Esophagus (tissue), 2 donors: ENCODE data around the gene GREB1L. TPM values are rescaled to one million over a fixed set of nuclear protein-coding genes. Genes with fewer than 3 reads are reported as not detected.

ENCODE experiments used
- H3K27ac ChIP-seq, 2 donors: one replicate each; pipeline ENCODE4 v1.5.1; 2013; ENCODE audit warnings: low read depth in 2 of 2, mild to moderate bottlenecking in 2 of 2, inconsistent platforms in 1 of 2, low read length in 1 of 2, moderate library complexity in 1 of 2
- H3K27me3 ChIP-seq, 2 donors: one replicate each; pipeline ENCODE4 v1.6.1; 2013; ENCODE audit warnings: low read length in 2 of 2, control low read depth in 1 of 2, mild to moderate bottlenecking in 1 of 2; ENCODE audit not compliant: insufficient read depth in 2 of 2, control insufficient read depth in 1 of 2
- H3K36me3 ChIP-seq, 2 donors: one replicate each; pipeline ENCODE4 v1.6.1; 2013; ENCODE audit warnings: low read length in 1 of 2; ENCODE audit not compliant: control insufficient read depth in 2 of 2, insufficient read depth in 2 of 2
- H3K4me1 ChIP-seq, 2 donors: one replicate each; pipeline ENCODE4 v1.6.1; 2013; ENCODE audit warnings: low read length in 1 of 2; ENCODE audit not compliant: control insufficient read depth in 2 of 2, insufficient read depth in 2 of 2
- H3K4me3 ChIP-seq, 2 donors: one replicate each; pipeline ENCODE4 v1.5.1; 2013; ENCODE audit warnings: low read length in 2 of 2, mild to moderate bottlenecking in 2 of 2, low read depth in 1 of 2, moderate library complexity in 1 of 2
- H3K9me3 ChIP-seq, 2 donors: one replicate each; pipeline ENCODE4 v1.6.1; 2013; ENCODE audit warnings: mild to moderate bottlenecking in 2 of 2, low read depth in 1 of 2, low read length in 1 of 2, moderate library complexity in 1 of 2; ENCODE audit not compliant: control insufficient read depth in 2 of 2, insufficient read depth in 1 of 2
- WGBS, 2 donors: extraction: QIAGEN DNeasy Blood & Tissue Kit; methylation state at CpG; one replicate each; pipeline ENCODE4 v1.1.7; 2013; 5-methylcytosine and 5-hydroxymethylcytosine counted together
- polyA plus RNA-seq, 2 donors: library from polyadenylated mRNA; stranded (reverse); fragments of 200-250 nt; gene quantifications; one replicate each; pipeline ENCODE4 v1.2.3, GENCODE V29; 2013
- donor health status: healthy with polysubstance abuse.
- donor health status: Bipolar disorder and iron deficiency.

Gene GREB1L
- polyA plus RNA-seq, 2 donors = 0.16 to 0.31 TPM

DNA sequence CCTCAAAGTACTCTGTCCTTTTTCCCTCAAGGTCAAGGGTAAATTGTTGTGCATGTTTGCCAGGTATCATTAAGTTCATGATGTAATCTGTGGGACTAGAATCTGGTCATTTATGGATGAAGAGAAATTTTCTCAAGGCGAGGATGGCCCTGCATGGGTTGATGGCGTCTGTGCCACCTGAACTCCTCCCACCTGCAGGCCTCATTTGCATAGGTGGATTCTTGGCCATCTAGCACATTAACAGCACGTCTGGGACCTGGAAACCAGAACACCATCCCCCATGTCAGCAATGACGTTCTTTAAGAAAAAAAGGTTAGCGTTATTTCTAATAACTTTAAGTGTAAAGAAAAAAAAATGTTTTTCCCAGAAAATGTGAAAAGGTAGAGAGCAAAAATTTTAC, 212.7 kb downstream of the GREB1L start:
- Histone ChIP-seq H3K4me1 (no peaks in the 10 kb centered on the region), H3K4me3 (no peak overlapping the region), H3K27me3 (no peaks in the 10 kb centered on the region), H3K9me3 (no peaks in the 10 kb centered on the region), H3K27ac (no peak overlapping the region), H3K36me3 (no peaks in the 10 kb centered on the region)
- WGBS, 2 donors = 69 to 72% methylated on average over 5 of the region's 5 CpGs

DNA sequence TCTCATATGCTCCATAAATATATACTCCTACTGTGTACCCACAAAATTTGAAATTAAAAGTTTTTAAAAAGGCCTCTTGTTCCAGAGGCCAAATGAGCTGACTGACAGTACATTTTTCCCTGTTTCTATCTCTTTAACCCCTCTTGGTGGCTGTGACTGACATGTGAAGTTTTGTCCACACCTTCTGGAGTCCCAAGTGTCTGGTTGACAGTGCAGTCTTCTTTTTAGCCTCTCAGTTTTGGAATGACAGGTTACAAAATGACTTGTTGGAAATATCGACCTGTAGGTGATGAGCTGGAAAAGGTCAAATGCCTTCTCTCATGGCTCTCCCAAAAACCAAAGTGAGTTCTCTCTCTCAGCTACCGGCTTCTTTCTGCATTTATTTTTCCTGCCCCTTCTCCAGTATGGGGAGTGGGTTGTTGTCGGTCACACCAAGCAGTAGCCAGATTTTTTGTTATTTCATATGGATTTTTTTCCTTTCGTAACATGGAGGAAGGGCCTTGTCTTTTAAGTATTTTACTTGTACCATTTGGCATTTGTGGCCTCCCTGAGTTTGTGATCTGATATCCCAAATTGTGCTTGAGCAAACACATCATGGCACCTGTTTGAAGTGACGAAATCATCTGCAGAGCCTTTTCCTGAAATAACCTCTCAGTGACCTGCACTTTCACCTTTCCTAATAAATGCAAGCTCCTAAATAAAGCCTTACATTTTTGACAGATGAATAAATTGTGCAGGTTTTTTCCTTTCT, 214.6 kb downstream of the GREB1L start:
- H3K4me1 ChIP-seq = no peaks in the 10 kb centered on the region
- H3K27me3 ChIP-seq = no peaks in the 10 kb centered on the region
- no peaks in the 10 kb centered on the region for H3K36me3 ChIP-seq
- H3K9me3 ChIP-seq = no peaks in the 10 kb centered on the region
- no peak overlapping the region for H3K4me3 ChIP-seq
- H3K27ac ChIP-seq = no peak overlapping the region
- WGBS, 2 donors = 86 to 88% methylated on average over 5 of the region's 5 CpGs

DNA sequence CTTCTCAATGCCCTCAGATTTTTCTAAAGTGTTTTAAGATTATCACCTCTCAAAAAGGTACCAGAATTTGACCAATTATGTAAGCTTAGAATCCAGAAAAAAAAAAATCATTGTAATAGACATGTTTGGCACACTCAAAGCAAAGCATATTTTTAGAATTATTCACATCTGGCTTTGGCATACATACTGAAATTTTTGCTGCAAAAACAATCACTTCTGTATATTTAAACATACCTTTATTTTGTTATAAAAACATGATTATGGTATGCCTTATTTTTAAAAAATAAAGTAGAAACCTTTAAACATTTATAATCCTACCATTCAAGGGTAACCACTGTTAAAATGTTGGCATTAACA, 215.1 kb downstream of the GREB1L start:
- H3K36me3 ChIP-seq = no peaks in the 10 kb centered on the region
- H3K9me3 ChIP-seq = no peaks in the 10 kb centered on the region
- H3K4me3 ChIP-seq = no peak overlapping the region
- no peaks in the 10 kb centered on the region for H3K27me3 ChIP-seq
- H3K4me1 ChIP-seq = no peaks in the 10 kb centered on the region
- H3K27ac ChIP-seq = no peak overlapping the region

DNA sequence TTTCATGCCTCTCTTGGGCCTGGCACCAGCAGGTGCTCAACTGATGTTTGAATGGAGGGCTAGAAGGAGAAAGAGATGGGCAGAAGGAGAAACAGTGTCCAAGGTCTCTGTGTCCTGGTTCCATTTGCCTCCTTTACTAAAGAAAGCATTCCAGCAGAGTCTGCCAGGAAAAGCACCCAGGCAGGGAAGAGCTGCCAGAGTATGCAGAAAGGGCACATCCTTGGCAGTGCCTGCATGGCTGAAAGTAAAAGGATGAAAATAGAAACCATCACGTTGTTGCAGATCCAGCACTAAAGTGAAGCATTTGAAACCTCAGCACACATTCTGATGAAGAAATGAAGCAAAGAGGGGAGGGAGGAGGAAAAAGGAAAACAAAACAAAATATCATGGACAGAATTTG, 216.3 kb downstream of the GREB1L start:
- WGBS, 2 donors = 22 to 31% methylated on average over 1 of the region's 1 CpG
- H3K27ac ChIP-seq = no peak overlapping the region

DNA sequence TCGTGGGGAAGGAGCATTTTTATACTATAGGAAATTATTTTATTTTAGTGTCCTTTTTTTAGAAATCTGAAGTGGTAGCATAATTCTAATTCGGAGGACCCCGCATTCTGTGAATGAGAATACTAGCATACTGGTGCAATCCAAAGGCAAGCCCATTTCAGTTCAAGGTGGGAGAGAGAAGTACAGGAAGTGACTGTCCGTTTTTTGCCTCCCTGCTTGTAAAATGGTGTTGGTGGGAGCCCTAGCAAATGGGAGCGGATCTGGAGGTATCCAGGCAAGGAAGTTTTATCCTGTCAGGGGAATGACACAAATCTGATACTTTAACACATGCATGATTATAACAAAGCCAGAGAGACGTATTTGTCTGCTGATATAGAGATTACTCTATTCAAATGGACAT, 216.8 kb downstream of the GREB1L start:
- H3K4me3 ChIP-seq = no peak overlapping the region
- no peaks in the 10 kb centered on the region for H3K4me1 ChIP-seq
- no peaks in the 10 kb centered on the region for H3K27me3 ChIP-seq
- WGBS, 2 donors = 76 to 80% methylated on average over 6 of the region's 6 CpGs
- no peaks in the 10 kb centered on the region for H3K9me3 ChIP-seq
- no peaks in the 10 kb centered on the region for H3K36me3 ChIP-seq
- no peak overlapping the region for H3K27ac ChIP-seq

More for the DNA sequence above, 216.3 kb downstream of the GREB1L start:
- no peaks in the 10 kb centered on the region for H3K4me1 ChIP-seq
- H3K36me3 ChIP-seq = no peaks in the 10 kb centered on the region
- no peaks in the 10 kb centered on the region for H3K9me3 ChIP-seq
- H3K27me3 ChIP-seq = no peaks in the 10 kb centered on the region
- H3K4me3 ChIP-seq = no peak overlapping the region

DNA sequence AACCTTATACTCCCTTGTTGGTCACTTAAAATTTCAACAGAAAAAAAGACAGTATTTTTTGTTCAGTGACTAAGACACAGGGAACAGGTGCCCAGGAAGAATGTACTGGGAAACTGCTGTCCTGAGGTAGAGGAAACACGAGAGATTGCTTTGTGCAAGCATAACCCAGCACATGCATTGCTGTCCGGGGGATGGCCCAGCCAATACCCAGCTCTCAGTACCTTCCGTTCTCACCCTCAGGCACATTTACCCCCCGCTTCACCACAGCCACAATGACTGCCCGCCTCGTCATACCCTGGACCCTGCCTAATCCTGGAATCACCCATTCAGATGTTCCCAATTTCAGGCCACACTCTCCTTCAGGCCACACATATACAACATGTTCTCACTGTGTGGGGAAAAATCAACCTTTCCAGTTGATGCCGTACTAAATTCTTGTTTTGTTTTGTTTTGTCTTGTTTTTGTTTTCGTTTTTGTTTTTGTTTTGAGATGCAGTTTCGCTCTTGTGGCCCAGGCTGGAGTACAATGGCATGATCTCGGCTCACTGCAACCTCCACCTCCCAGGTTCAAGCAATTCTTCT, 217.8 kb downstream of the GREB1L start:
- Histone ChIP-seq H3K9me3 (no peaks in the 10 kb centered on the region), H3K36me3 (no peaks in the 10 kb centered on the region), H3K4me3 (no peak overlapping the region), H3K4me1 (no peaks in the 10 kb centered on the region), H3K27ac (no peak overlapping the region), H3K27me3 (no peaks in the 10 kb centered on the region)
- 87 to 89% methylated on average over 10 of the region's 10 CpGs for WGBS, 2 donors

DNA sequence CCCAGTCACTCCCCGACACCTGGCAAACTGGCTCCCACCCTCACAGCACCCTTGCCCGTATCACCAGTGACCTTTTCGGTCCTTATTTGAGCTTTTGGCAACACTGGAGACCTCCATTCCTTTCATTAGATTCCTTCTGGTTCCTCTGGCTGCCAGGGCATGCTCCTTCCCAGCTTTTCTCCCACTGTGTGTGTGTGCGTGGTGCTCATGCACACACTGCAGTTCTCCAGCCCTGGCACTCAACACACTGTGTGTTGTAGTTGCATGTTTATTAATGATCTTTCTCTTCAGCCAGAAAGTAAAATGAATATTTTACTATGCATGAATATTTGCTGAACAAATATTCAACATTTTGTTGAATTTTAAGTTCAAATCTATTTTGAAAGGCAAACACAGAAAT, 219.4 kb downstream of the GREB1L start:
- no peaks in the 10 kb centered on the region for H3K27me3 ChIP-seq
- no peak overlapping the region for H3K27ac ChIP-seq
- 74 to 78% methylated on average over 4 of the region's 4 CpGs for WGBS, 2 donors
- H3K36me3 ChIP-seq = no peaks in the 10 kb centered on the region
- no peaks in the 10 kb centered on the region for H3K9me3 ChIP-seq
- no peak overlapping the region for H3K4me3 ChIP-seq
- no peaks in the 10 kb centered on the region for H3K4me1 ChIP-seq

DNA sequence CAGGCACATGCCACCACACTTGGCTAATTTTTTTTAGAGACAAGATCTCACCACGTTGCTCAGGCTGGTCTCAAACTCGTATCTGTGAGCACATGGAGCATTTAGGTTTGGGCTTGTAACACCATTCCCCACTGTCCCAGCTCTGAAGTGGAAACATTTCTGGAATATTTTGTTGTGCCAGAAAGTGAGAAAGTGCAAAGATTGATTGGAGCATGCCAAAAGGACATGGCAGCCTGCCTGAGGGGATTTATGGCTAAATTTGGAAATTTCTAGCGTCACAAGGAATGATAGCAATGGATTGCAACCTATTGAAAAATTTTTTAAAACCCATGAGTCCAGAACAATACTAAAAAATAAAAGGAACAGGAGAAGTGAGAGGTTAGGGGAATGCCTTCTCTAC, 221.7 kb downstream of the GREB1L start:
- Histone ChIP-seq H3K9me3 (no peaks in the 10 kb centered on the region), H3K4me3 (no peak overlapping the region), H3K27me3 (no peaks in the 10 kb centered on the region), H3K36me3 (no peaks in the 10 kb centered on the region), H3K4me1 (no peaks in the 10 kb centered on the region), H3K27ac (peak overlapping the region in 1 of 2 donors; percentile 22)
- 34 to 55% methylated on average over 3 of the region's 3 CpGs for WGBS, 2 donors

DNA sequence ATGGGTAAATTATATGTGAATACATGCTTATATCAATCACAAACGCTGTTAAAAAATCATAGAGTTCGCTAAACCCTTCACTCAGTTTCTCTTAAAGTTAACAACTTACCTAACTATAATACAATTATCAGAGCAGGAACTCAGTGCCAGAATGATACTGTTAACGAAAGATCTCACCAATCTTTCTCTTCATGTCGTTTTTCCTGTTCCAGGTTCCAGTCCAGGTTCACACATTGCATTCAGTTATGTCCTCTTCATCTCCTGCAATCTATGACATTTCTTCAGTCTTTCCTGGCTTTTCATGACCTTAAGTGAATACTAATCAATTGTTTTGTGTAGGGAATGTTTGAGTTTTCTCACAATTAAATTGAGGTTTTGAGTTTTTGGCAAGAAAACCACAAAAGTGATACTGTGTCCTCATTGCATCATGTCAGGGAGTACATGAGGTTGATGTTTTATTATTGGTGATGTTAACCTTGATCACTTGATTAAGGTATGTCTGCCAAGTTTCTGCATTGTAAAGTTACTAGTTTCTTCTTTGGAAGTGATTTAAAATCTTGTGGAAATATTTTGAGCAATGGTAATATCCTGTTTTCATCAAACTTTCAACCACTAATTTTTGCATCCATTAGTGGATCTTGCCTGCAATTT, 226.6 kb downstream of the GREB1L start:
- WGBS, 2 donors = 75 to 81% methylated on average over 4 of the region's 4 CpGs

DNA sequence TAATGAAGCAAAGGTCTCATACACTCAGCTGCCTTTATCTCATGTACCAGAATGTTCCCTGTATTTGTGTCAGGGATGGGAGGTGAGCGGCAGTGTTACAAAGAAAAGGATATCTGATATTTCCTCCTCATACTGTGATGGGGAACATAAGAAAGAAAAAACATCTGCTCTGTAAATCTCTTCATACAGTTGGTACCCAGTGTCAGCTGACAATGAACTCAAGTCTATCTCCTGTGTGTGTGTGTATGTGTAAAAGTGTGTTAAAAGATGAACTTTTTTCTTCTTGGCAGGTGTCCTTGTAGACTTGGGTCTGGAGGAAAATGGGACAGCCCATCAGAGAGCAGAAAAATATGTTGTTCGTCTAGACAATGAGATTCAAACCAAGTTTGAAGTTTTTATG, 230.7 kb downstream of the GREB1L start:
- Histone ChIP-seq H3K27ac (no peak overlapping the region), H3K36me3 (no peaks in the 10 kb centered on the region), H3K27me3 (no peaks in the 10 kb centered on the region), H3K4me1 (no peaks in the 10 kb centered on the region), H3K4me3 (no peak overlapping the region), H3K9me3 (no peaks in the 10 kb centered on the region)
- WGBS, 2 donors = 89 to 90% methylated on average over 2 of the region's 2 CpGs

More for the DNA sequence above, 226.6 kb downstream of the GREB1L start:
- Histone ChIP-seq H3K4me3 (no peak overlapping the region), H3K36me3 (no peaks in the 10 kb centered on the region), H3K27ac (no peak overlapping the region), H3K27me3 (no peaks in the 10 kb centered on the region), H3K4me1 (no peaks in the 10 kb centered on the region), H3K9me3 (no peaks in the 10 kb centered on the region)
